Neural cell (in vitro differentiated cells): Measurements from ENCODE around the gene SEC14L6.

Experiments
- EP300 ChIP-seq: fragments of 450-650 bp; conservative IDR thresholded peaks from 2 replicates; pipeline ENCODE4 v1.6.1; 2014; ENCODE audit warnings: antibody characterized with exemption, mild to moderate bottlenecking, moderate library complexity; ENCODE audit not compliant: poor library complexity, severe bottlenecking
- EZH2 ChIP-seq: fragments of 200-600, 300-800 bp; shearing (Covaris generic), sonication (generic); IDR thresholded peaks from 2 replicates; pipeline ENCODE4 v1.6.1; 2014; ENCODE audit warnings: antibody characterized with exemption, low read length, borderline replicate concordance, mild to moderate bottlenecking; ENCODE audit not compliant: insufficient read depth, poor library complexity, severe bottlenecking
- MXI1 ChIP-seq: fragments of 450-650 bp; conservative IDR thresholded peaks from 2 replicates; pipeline ENCODE4 v1.6.1; 2014; ENCODE audit warnings: antibody characterized with exemption, mild to moderate bottlenecking; ENCODE audit not compliant: poor library complexity, severe bottlenecking
- POLR2AphosphoS5 ChIP-seq: IDR thresholded peaks from 2 replicates; pipeline ENCODE4 v1.6.1; 2012
- RAD21 ChIP-seq: fragments of 450-650 bp; conservative IDR thresholded peaks from 2 replicates; pipeline ENCODE4 v1.6.1; 2014; ENCODE audit warnings: antibody characterized with exemption, mild to moderate bottlenecking, moderate library complexity
- SMC3 ChIP-seq: fragments of 450-650 bp; conservative IDR thresholded peaks from 2 replicates; pipeline ENCODE4 v1.6.1; 2014; ENCODE audit warnings: antibody characterized with exemption, mild to moderate bottlenecking, moderate library complexity; ENCODE audit not compliant: poor library complexity
- TAF1 ChIP-seq: IDR thresholded peaks from 2 replicates; pipeline ENCODE4 v1.6.1; 2012; ENCODE audit warnings: low read depth
- TF ChIP-seq, protein P1 (sequence below): fragments of 450-650 bp; IDR thresholded peaks from 2 replicates; pipeline ENCODE4 v1.5.1; 2014; ENCODE audit warnings: antibody characterized with exemption, mild to moderate bottlenecking, moderate library complexity; ENCODE audit not compliant: poor library complexity, severe bottlenecking
- TF ChIP-seq, protein P2 (sequence below): IDR thresholded peaks from 2 replicates; pipeline ENCODE4 v1.6.1; 2012; ENCODE audit warnings: borderline replicate concordance

GRCh38 chr22:30497466-30498150 is 48.9 kb downstream of the SEC14L6 start:
- TF ChIP-seq, protein P1, sequence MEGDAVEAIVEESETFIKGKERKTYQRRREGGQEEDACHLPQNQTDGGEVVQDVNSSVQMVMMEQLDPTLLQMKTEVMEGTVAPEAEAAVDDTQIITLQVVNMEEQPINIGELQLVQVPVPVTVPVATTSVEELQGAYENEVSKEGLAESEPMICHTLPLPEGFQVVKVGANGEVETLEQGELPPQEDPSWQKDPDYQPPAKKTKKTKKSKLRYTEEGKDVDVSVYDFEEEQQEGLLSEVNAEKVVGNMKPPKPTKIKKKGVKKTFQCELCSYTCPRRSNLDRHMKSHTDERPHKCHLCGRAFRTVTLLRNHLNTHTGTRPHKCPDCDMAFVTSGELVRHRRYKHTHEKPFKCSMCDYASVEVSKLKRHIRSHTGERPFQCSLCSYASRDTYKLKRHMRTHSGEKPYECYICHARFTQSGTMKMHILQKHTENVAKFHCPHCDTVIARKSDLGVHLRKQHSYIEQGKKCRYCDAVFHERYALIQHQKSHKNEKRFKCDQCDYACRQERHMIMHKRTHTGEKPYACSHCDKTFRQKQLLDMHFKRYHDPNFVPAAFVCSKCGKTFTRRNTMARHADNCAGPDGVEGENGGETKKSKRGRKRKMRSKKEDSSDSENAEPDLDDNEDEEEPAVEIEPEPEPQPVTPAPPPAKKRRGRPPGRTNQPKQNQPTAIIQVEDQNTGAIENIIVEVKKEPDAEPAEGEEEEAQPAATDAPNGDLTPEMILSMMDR, result no peak
- TF ChIP-seq EZH2, result no peak
- TF ChIP-seq POLR2AphosphoS5, result no peak
- TF ChIP-seq, protein P2, sequence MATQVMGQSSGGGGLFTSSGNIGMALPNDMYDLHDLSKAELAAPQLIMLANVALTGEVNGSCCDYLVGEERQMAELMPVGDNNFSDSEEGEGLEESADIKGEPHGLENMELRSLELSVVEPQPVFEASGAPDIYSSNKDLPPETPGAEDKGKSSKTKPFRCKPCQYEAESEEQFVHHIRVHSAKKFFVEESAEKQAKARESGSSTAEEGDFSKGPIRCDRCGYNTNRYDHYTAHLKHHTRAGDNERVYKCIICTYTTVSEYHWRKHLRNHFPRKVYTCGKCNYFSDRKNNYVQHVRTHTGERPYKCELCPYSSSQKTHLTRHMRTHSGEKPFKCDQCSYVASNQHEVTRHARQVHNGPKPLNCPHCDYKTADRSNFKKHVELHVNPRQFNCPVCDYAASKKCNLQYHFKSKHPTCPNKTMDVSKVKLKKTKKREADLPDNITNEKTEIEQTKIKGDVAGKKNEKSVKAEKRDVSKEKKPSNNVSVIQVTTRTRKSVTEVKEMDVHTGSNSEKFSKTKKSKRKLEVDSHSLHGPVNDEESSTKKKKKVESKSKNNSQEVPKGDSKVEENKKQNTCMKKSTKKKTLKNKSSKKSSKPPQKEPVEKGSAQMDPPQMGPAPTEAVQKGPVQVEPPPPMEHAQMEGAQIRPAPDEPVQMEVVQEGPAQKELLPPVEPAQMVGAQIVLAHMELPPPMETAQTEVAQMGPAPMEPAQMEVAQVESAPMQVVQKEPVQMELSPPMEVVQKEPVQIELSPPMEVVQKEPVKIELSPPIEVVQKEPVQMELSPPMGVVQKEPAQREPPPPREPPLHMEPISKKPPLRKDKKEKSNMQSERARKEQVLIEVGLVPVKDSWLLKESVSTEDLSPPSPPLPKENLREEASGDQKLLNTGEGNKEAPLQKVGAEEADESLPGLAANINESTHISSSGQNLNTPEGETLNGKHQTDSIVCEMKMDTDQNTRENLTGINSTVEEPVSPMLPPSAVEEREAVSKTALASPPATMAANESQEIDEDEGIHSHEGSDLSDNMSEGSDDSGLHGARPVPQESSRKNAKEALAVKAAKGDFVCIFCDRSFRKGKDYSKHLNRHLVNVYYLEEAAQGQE, result no peak
- no peak for TF ChIP-seq RAD21
- no peak for TF ChIP-seq TAF1
- TF ChIP-seq MXI1, result no peak
- no peak for TF ChIP-seq EP300
- no peak for TF ChIP-seq SMC3
